HG03565 (cell line): Measurements from ENCODE around the gene MSANTD3.
"Not testable (repeated sequence)": the region's sequence is repeated elsewhere in the genome, so short reads cannot be mapped to it uniquely, and the experiment has no call there.

Source experiments
- ATAC-seq: cut with Tn5 transposase; IDR thresholded peaks from one replicate; pipeline ENCODE4 v1.9.1; 2021; ENCODE audit warnings: mild to moderate bottlenecking, moderate library complexity; ENCODE audit not compliant: unreplicated experiment

The MSANTD3 gene

DNA sequence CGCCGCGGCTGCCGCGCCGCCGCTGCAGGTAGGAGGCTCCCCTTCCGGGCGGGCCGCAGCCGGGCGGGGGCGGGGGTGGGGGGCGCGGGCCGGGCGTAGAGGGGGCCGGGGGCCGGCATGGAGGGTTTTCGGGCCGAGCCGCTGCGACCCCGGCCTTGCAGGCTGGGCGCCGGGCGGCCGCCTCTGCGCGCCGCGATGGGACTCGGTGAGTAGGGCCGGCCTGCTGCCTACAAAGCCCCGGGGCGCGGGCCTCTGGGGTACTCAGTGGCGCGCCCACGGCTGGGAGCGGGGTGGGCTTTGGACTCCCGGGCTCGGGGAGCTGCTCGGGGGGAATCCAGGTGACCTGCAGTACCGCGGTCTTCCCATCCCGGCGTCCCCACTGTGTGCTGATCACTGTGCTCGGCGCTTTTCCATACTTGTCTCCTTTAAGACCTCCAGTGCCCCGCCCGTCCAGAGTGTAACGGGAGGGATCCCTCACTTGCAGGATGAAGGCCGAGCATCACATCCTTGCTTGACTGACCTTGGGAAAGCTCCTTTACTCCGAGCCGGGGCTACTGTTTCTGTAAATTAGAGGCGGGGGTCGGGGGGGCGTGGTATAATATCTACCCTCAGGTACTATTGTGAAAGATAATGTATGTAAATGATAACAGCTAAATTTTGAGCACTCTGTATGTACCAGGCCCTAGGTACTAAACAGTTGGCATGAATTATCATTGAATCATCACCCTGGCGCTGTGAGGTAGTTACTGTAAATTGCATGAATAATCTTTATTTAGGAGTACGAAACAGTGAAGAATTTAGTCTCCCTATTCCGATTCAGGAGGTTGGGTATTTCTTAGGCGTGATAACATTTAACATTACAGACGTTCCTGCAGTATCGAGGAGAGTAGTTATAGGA, 672 bp downstream of the MSANTD3 start:
- peak; percentile 40 for ATAC-seq

GRCh38 chr9:100428871-100429654, 2.1 kb downstream of the MSANTD3 start:
- ATAC-seq: no peak

GRCh38 chr9:100430286-100430940, 3.5 kb downstream of the MSANTD3 start:
- no peak for ATAC-seq

GRCh38 chr9:100431886-100432285, 4.9 kb downstream of the MSANTD3 start:
- ATAC-seq: no peak

DNA sequence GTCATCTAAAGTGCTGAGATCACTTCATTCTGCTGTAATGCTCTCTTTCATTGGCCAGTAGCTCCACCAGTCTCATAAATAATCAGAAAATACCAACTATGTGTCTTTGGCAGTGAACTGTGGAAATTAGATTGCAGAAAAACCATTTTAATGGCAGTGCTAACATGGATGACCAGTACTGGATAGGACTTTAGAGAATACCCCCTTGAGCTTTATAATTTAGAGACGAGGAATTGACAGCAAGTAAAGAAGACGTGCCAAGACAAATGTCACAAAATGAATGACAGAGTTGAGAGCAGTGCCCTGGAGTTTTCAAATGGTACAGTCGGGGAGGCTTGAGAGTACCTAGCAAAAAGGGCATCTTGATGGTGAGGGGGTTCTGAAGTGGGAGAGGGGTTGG, 5.8 kb downstream of the MSANTD3 start:
- no peak for ATAC-seq

DNA sequence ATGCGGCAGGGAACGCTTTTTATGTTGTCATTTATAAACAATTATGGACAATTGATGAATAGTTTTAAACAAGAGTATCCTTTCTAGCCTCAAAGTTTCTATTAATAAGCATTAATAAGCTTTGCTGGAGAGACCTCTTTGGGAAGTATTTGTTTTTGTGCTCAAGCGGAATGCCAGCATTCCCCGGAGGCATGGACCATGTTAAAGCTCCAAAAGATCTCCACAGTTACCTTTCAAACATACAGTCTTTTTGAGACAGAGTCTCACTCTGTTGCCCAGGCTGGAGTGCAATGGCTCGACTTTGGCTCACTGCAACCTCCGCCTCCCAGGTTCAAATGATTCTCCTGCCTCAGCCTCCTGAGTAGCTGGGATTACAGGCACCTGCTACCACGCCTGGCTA, 9.6 kb downstream of the MSANTD3 start:
- no peak for ATAC-seq

DNA sequence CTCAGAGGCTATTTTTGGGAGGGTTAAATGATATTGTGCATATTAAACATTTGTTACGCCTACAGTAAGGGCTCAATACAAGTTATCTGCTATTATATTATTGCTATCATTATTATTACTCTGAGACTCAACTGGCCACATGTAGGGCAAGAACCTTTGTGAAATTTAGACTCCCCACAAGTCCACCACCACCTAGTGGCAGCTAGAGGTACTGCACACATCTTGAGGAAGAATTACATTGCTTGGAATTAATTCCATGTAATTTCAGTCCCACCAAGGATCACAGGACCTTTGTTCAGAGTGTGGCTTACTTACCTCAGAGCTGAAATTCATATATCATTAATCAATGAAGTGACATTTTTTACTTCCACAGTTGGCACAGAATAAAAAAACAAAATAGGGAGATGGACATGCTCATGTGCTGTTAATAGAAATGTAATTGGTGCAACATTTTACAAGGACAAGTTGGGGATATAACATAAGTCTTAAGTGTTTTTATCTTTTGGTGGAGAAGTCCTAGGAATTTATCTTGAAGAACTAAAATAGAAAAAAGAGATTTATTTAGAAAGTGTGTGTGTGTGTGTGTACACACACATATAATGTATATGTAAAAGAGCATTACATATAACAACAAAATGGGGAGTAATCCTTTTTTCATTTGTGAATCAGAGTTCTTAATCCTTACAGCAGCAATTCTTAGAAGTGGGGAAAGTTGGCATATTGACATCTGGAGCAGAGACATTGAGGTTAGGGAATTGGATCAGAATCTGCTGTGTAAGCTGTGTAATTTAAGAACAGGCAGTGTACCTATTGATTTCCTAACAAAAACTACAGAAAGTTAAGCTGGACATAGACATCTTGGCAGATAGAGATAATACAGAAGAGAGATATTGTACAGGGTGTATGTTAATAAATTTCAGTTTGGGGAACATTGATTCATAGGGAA, 11.2 kb downstream of the MSANTD3 start:
- ATAC-seq: peak; percentile 76

DNA sequence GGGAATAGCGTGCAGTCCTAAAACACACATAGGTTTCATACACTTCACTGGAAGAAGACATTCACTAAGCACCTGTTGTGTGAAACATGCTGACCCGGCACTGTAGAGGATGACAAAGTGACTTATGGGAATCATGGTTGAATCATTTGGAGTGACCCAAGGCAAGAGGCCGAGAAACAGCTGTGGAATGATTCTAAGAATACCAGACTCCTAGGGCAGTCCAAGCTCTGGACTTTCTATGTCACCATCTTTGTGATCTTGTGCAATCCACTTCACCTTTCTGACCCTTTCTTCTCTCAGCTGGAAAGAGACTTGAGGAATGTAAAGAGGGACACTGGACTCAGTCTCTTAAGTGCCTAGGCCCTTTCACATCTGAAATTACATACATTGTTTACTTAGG, 13.1 kb downstream of the MSANTD3 start:
- ATAC-seq: no peak

DNA sequence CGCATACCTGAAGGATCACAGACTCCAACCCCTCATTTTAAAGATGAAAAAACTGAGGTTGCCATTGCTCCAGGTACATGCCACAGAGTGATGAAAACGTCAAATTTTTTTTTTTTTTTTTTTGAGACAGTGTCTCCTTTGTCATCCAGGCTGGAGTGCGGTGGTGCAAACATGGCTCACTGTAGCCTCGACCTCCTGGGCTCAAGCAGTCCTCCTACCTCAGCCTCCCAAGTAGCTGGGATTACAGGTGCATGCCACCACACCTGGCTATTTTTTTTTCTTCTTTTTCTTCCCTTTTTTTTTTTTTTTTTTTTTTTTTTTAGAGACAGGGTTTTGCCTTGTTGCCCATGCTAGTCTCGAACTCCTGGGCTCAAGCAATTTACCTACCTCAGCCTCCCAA, 13.5 kb downstream of the MSANTD3 start:
- ATAC-seq: not testable (repeated sequence)

GRCh38 chr9:100441911-100442361, 15.0 kb downstream of the MSANTD3 start:
- ATAC-seq: no peak

- ATAC-seq: no peak
These were observed 17.1 kb downstream of the MSANTD3 start for GRCh38 chr9:100443781-100444768.

DNA sequence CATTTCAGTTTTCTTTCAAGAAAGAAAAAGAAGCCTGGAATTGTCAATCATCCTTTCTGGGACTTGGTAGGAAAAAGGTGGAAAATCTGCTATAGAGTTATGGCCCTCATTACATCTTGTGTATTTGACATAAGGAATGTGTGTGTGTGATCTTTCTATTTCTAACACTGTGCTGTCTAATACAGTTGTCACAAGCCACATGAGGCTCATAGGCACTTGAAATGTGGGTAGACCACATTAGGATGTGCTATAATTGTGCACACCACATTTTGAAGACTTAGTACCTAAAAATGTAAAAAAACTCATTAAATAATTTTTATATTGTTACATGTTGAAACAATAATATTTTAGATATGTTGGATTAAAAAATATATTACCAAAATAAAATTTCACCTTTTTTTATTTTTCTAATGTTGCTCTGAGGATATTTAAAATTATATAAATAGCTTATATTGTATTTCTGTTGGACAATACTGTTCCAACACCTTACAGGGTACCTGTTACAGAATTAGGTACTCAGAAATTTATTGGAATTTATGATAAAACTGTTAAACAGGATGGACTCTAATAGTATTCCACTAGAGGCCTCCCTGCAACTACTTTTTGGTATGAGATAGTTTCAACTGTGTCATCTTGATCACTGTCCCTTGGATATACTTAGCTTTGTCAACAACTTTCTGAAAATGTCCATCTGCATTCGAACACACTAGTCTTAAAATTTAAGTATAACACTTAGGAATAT, 18.4 kb downstream of the MSANTD3 start:
- no peak for ATAC-seq

- no peak for ATAC-seq
These were observed 19.1 kb downstream of the MSANTD3 start for GRCh38 chr9:100445903-100446549.

DNA sequence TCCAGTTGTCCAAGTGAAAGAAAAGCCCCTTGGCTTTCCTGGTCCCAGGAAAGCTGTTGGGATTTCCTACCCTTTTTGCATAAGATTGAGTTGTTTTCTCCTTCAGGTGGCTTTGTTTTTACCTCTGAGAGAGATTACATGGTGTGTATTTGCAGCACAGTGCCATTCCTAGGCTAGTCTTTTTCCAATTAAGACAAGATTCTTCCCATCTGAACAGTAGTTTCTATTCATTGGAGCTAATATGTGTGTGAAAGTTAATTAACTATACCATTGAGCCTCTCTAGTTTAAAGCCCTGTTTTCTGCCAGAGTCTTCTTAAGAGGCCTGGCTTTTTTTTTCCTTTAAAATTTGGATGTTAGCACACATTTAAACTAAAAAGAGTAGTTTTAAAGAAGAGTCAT, 20.1 kb downstream of the MSANTD3 start:
- no peak for ATAC-seq

DNA sequence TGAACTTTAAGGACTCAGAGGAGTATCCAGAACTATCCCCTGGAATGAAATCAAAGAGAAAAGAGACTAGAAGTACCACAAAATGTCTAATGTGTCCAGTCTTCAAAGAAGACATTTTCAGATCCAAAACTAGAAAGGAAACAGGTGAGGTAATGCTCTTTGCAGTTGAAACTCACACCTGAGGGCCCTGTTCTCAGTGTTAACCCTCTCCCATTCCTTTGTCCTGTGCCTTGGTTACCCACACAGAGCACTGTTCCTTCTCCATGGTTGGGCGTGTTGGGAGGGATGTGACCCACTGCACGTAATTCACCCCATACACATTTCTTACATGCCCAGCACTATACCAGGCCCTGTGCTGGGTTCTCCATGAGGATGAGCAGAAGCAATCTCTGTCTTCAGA, 21.3 kb downstream of the MSANTD3 start:
- ATAC-seq: no peak

DNA sequence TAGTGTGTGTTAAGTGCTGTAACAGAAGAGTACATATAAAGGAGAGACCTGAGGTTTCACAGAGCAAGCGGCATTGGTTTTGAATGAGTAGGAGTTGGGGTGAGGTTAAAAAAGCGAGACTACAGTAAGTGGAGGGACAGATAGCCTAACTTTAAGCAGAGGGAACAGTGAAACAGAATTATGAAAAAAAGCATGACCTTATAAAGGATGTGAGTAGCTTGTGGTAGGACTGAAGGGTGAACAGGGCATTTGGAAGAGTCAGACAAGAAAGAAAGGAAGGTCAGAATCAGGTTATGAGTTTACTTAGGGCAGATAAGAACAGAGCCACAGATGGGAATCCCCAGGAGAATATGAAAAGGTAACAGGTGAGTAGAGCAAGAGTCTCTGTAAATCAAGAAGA, 22.5 kb downstream of the MSANTD3 start:
- peak; percentile 83 for ATAC-seq

- ATAC-seq: no peak
These were observed 26.0 kb downstream of the MSANTD3 start for GRCh38 chr9:100452894-100453293.

- ATAC-seq: no peak
These were observed 28.5 kb downstream of the MSANTD3 start for GRCh38 chr9:100455470-100455869.
